SK-N-MC (cell line): Measurements from ENCODE around the gene TERT.

Experiments used
- DNase-seq: peaks from one replicate; pipeline ENCODE4 v3.0.0-alpha.2; 2011; ENCODE audit warnings: low read depth, low spot score
- H3K27ac ChIP-seq: fragments of 200-600 bp; sonication (generic); 2 replicates; pipeline ENCODE4 v1.5.1; 2016; ENCODE audit warnings: mixed run types
- H3K36me3 ChIP-seq: fragments of 200-600 bp; sonication (generic); 2 replicates; pipeline ENCODE4 v1.6.1; 2017; ENCODE audit warnings: antibody characterized with exemption, low read length, mixed read lengths; ENCODE audit not compliant: insufficient read depth
- H3K4me3 ChIP-seq: fragments of 200-600 bp; sonication (generic); 2 replicates; pipeline ENCODE4 v1.5.1; 2016
- H3K9ac ChIP-seq: fragments of 200-600 bp; sonication (generic); 2 replicates; pipeline ENCODE4 v1.8.0; 2017; ENCODE audit warnings: mixed run types, mixed read lengths; ENCODE audit not compliant: insufficient read length
- H3K9me3 ChIP-seq: fragments of 200-600 bp; sonication (generic); 2 replicates; pipeline ENCODE4 v1.6.1; 2017; ENCODE audit warnings: low read depth, mild to moderate bottlenecking, antibody characterized with exemption, low read length, moderate library complexity, mixed read lengths
- EZH2 ChIP-seq: fragments of 200-600 bp; sonication (generic); IDR thresholded peaks from one replicate; pipeline ENCODE4 v1.6.1; 2017; ENCODE audit warnings: antibody characterized with exemption
- FOXP2 ChIP-seq: optimal IDR thresholded peaks from 2 replicates; pipeline ENCODE3; 2011; ENCODE audit warnings: mild to moderate bottlenecking, moderate library complexity; ENCODE audit not compliant: insufficient read depth; ENCODE audit errors: extremely low read length, control extremely low read depth
- POLR2AphosphoS5 ChIP-seq: IDR thresholded peaks from 2 replicates; pipeline ENCODE4 v1.6.1; 2012; ENCODE audit warnings: mild to moderate bottlenecking, low read depth, low read length, borderline replicate concordance

The TERT gene

GRCh38 chr5:1259806-1260480 is 34.9 kb downstream of the TERT start:
- Histone ChIP-seq H3K4me3 (no peak overlapping the region), H3K9ac (no peak overlapping the region), H3K27ac (no peak overlapping the region), H3K36me3 (no peaks in the 10 kb centered on the region), H3K9me3 (no peaks in the 10 kb centered on the region)
- no peak for DNase-seq
- TF ChIP-seq POLR2AphosphoS5, result no peak
- TF ChIP-seq EZH2, result no peak
- TF ChIP-seq FOXP2, result no peak

DNA sequence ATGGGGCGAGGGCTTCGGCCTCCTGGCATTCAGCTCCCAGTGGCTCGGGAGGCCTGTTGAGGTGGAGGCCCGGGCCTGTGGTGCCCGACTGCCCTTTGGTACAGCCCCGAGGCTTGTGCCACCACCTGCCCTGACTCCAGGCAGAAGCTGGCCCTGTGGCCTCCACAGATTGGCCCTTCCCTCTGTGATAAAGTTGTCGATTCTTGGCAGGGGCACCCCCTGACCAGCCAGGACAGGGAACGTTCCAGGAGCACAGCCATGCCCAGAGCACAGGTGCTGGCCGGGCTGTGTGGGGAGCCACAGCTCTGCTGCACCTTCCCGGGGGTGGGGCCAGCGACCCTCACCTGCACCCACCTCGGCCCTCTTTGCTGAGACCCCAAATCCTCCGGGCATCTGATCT is 37.0 kb downstream of the TERT start:
- Histone ChIP-seq H3K36me3 (no peaks in the 10 kb centered on the region), H3K4me3 (no peak overlapping the region), H3K9me3 (no peaks in the 10 kb centered on the region), H3K9ac (no peak overlapping the region), H3K27ac (no peak overlapping the region)
- no peak for TF ChIP-seq EZH2
- TF ChIP-seq POLR2AphosphoS5, result no peak
- TF ChIP-seq FOXP2, result no peak
- no peak for DNase-seq

DNA sequence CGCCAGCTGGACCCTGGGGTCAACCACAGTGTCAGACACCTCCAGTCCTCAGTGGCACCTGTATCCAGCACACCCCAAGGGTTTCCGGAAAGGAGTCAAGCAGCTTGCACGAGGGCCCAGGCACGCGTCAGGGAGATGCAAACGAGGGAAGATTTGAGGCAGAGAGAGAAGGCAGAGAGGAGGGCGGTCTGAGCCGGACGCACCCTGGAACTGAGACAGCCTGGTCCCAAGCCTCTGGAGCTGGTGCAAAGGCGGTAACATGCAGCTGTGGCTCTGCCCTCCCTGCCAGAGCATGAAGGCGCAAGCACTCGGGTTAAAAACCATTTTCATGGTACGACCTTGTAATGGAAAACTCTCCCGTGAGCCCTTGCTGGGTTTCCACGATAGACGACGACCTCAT is 37.5 kb downstream of the TERT start:
- Histone ChIP-seq H3K9me3 (no peaks in the 10 kb centered on the region), H3K27ac (no peak overlapping the region), H3K36me3 (no peaks in the 10 kb centered on the region), H3K9ac (no peak overlapping the region), H3K4me3 (no peak overlapping the region)
- no peak for DNase-seq
- TF ChIP-seq EZH2, result no peak
- TF ChIP-seq POLR2AphosphoS5, result no peak
- no peak for TF ChIP-seq FOXP2

DNA sequence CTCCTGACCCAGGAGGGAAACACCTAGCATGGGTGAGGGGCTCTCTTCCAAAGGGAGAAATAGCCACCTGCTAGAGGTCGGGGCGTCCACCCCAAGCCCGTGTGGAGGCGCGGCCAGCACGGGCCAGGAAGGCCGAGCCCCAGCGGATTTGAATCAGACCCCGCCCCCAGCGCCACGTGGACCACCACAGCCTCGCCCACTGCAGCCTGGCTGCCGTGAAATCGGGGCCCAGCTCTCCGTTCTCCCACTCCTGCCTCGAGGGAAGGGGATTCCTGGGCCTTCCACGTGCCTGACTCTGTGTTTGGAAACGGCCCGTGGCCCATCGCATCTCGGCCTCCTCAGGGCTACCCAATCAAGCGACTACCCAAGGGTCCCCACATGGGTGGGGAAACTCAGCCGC is 38.1 kb downstream of the TERT start:
- TF ChIP-seq EZH2, result no peak
- TF ChIP-seq FOXP2, result no peak
- no peak for TF ChIP-seq POLR2AphosphoS5
- H3K4me3 ChIP-seq, result no peak overlapping the region
- H3K36me3 ChIP-seq, result no peaks in the 10 kb centered on the region
- DNase-seq, result no peak
- H3K27ac ChIP-seq, result no peak overlapping the region
- no peak overlapping the region for H3K9ac ChIP-seq
- no peaks in the 10 kb centered on the region for H3K9me3 ChIP-seq

GRCh38 chr5:1255081-1255561 is 39.7 kb downstream of the TERT start:
- Histone ChIP-seq H3K4me3 (no peak overlapping the region), H3K9ac (no peak overlapping the region), H3K27ac (no peak overlapping the region), H3K36me3 (no peaks in the 10 kb centered on the region), H3K9me3 (no peaks in the 10 kb centered on the region)
- no peak for DNase-seq
- no peak for TF ChIP-seq POLR2AphosphoS5
- TF ChIP-seq FOXP2, result no peak
- no peak for TF ChIP-seq EZH2

GRCh38 chr5:1254196-1254595 is 40.7 kb downstream of the TERT start:
- no peak for DNase-seq
- Histone ChIP-seq H3K9me3 (no peaks in the 10 kb centered on the region), H3K9ac (no peak overlapping the region), H3K27ac (no peak overlapping the region), H3K36me3 (no peaks in the 10 kb centered on the region), H3K4me3 (no peak overlapping the region)
- TF ChIP-seq POLR2AphosphoS5 (no peak), FOXP2 (no peak), EZH2 (no peak)

GRCh38 chr5:1253456-1254105 is 41.3 kb downstream of the TERT start:
- Histone ChIP-seq H3K27ac (no peak overlapping the region), H3K4me3 (no peak overlapping the region), H3K9me3 (no peaks in the 10 kb centered on the region), H3K36me3 (no peaks in the 10 kb centered on the region), H3K9ac (no peak overlapping the region)
- no peak for TF ChIP-seq FOXP2
- no peak for DNase-seq

DNA sequence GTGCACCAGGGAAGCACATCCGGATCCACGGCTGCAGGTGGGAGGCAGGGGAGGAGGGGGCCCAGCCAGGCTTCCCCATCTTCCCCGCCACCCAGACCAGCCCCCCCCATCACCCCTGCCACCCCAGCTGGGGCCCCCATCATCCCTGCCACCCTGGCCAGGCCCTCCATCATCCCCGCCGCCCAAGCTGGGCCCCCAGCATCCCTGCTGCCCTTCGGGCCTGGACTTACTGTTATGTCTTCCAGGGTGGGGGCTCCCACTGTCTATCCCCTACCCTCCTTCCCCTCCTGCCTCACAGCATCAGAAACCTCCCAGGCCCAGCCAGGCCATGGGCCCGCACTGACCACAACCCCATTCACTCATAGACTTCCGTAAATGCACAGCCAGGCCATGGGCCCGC is 42.2 kb downstream of the TERT start:
- H3K27ac ChIP-seq, result no peak overlapping the region
- no peak overlapping the region for H3K4me3 ChIP-seq
- no peaks in the 10 kb centered on the region for H3K36me3 ChIP-seq
- no peak for DNase-seq
- H3K9ac ChIP-seq, result no peak overlapping the region
- H3K9me3 ChIP-seq, result no peaks in the 10 kb centered on the region
- TF ChIP-seq POLR2AphosphoS5 (no peak), EZH2 (no peak), FOXP2 (no peak)
